Measurements from ENCODE around the gene ZDHHC17.

DNA sequence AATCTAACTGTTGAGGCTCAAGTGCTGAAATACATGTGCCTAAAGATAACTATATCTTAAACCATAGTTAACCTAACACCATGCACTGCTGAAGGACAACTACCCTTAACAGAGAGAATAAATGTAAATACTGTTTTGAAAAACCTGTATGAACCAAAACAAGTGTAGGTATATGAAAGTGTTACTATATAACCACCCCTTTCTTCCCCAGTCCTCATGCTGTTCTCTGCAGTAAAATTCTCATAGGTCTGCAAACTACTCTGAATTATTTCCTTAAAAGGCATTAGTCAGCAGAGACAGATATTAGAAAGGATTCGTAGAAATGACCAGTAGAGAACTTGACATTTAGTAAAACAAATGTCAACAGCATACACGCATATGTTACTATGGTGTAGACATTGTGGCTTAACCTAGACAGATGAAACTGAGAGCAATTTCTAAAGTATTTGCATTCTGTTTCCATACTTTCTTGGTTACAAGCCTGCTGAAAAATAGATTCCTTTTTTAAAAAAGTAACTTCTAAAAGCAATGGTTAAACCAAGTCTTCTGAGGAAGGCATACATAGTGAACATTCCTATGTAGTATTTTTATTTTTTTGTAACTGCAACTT, 101.0 kb downstream of the ZDHHC17 start:
- TF ChIP-seq, protein P1, sequence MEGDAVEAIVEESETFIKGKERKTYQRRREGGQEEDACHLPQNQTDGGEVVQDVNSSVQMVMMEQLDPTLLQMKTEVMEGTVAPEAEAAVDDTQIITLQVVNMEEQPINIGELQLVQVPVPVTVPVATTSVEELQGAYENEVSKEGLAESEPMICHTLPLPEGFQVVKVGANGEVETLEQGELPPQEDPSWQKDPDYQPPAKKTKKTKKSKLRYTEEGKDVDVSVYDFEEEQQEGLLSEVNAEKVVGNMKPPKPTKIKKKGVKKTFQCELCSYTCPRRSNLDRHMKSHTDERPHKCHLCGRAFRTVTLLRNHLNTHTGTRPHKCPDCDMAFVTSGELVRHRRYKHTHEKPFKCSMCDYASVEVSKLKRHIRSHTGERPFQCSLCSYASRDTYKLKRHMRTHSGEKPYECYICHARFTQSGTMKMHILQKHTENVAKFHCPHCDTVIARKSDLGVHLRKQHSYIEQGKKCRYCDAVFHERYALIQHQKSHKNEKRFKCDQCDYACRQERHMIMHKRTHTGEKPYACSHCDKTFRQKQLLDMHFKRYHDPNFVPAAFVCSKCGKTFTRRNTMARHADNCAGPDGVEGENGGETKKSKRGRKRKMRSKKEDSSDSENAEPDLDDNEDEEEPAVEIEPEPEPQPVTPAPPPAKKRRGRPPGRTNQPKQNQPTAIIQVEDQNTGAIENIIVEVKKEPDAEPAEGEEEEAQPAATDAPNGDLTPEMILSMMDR (IDR thresholded peaks at IDR 0.05) = no peak
- TF ChIP-seq SIN3A (IDR thresholded peaks at IDR 0.05; ENCODE audit: borderline replicate concordance, insufficient read depth, low read depth, low read length) = no peak

All from Panc1 (cell line).